KG1 (cell line): ENCODE measurements around the gene CERS5.

Source experiments
- DNase-seq: peaks from one replicate; lab custom pipeline; 2025; lab: John Stamatoyannopoulos, UW

Gene CERS5

GRCh38 chr12:50127546-50127945 is 39.6 kb downstream of the CERS5 start:
- no peak for DNase-seq

GRCh38 chr12:50123203-50123602 is 44.0 kb downstream of the CERS5 start:
- DNase-seq, result no peak

GRCh38 chr12:50121641-50122040 is 45.5 kb downstream of the CERS5 start:
- DNase-seq, result no peak

- DNase-seq, result no peak
Observed at GRCh38 chr12:50120953-50121352, 46.2 kb downstream of the CERS5 start.

GRCh38 chr12:50120521-50120920 is 46.6 kb downstream of the CERS5 start:
- DNase-seq, result no peak

GRCh38 chr12:50119387-50119786 is 47.8 kb downstream of the CERS5 start:
- DNase-seq, result no peak

GRCh38 chr12:50117057-50117622 is 50.0 kb downstream of the CERS5 start:
- no peak for DNase-seq

GRCh38 chr12:50112456-50113218 is 54.5 kb downstream of the CERS5 start:
- DNase-seq, result no peak

GRCh38 chr12:50111693-50112455 is 55.3 kb downstream of the CERS5 start, which contains the start of gene COX14:
Gene COX14, plus strand, starts transcription at chr12:50112236. Its CDS starts 7,808 bp downstream, at chr12:50120044.
- peak; percentile 98 for DNase-seq

GRCh38 chr12:50111395-50111692 is 55.8 kb downstream of the CERS5 start:
- DNase-seq, result no peak

- DNase-seq, result no peak
Observed at GRCh38 chr12:50110762-50111351, 56.3 kb downstream of the CERS5 start.

- DNase-seq, result no peak
Observed at GRCh38 chr12:50110127-50110761, 56.9 kb downstream of the CERS5 start.

- no peak for DNase-seq
Observed at GRCh38 chr12:50109319-50109718, 57.9 kb downstream of the CERS5 start.

- no peak for DNase-seq
Observed at GRCh38 chr12:50107416-50108268, 59.5 kb downstream of the CERS5 start.

- no peak for DNase-seq
Observed at GRCh38 chr12:50106907-50107306, 60.3 kb downstream of the CERS5 start.

GRCh38 chr12:50105913-50106450 is 61.2 kb downstream of the CERS5 start:
- DNase-seq, result no peak

- no peak for DNase-seq
Observed at GRCh38 chr12:50104417-50105366, 62.5 kb downstream of the CERS5 start.

GRCh38 chr12:50103767-50104321 is 63.3 kb downstream of the CERS5 start, which contains the start of gene GPD1:
Gene GPD1, plus strand, starts transcription at chr12:50104008. Its CDS starts 43 bp downstream, at chr12:50104051.
- no peak for DNase-seq

GRCh38 chr12:50103351-50103750 is 63.8 kb downstream of the CERS5 start:
- no peak for DNase-seq
